B cell (primary cell): ENCODE measurements around the gene STAC3. TPM values are rescaled to one million over a fixed set of nuclear protein-coding genes. Genes with fewer than 3 reads are reported as not detected.
A peak's percentile ranks its signal among the peaks of the same experiment; 100 is the strongest.

ENCODE experiments used
- ATAC-seq: fragments of 200-7000 bp; cut with Tn5 transposase; one replicate; pipeline ENCODE4 v1.10.0; 2021; ENCODE audit warnings: low read depth, mild to moderate bottlenecking, moderate number of reproducible peaks, moderate library complexity
- CTCF ChIA-PET: fragments of 350-600 bp; sonication (Branson Sonifier 250); formaldehyde crosslinking; loops from one replicate; lab custom pipeline; 2021; ENCODE audit warnings: antibody characterized with exemption, inconsistent platforms; lab: Charles Lee
- POLR2A ChIA-PET: fragments of 350-600 bp; sonication (Branson Sonifier 250); formaldehyde crosslinking; loops from one replicate; lab custom pipeline; 2021; ENCODE audit warnings: antibody characterized with exemption; lab: Charles Lee
- DNase-seq: peaks from one replicate; pipeline ENCODE4 v3.0.0; 2013
- H2AFZ ChIP-seq: 2 replicates; pipeline ENCODE4 v1.6.1; 2012; ENCODE audit warnings: mild to moderate bottlenecking, low read depth, low read length; ENCODE audit not compliant: insufficient read depth, poor library complexity, severe bottlenecking
- H3K27ac ChIP-seq, 2 donors: 1 replicate in 1 of 2; 2 replicates in 1 of 2; pipeline ENCODE4 v1.5.1; 2012 to 2013; ENCODE audit warnings: low read length in 2 of 2, mild to moderate bottlenecking in 2 of 2, moderate library complexity in 1 of 2
- H3K27me3 ChIP-seq, 4 experiments: fragments of 200-600 bp in 1 of 4; sonication (generic) in 1 of 4; replicated peaks in 1 of 4; 1 replicate in 2 of 4; 2 replicates in 2 of 4; pipeline versions ENCODE4 v1.6.1 to v1.7.0; 2013 to 2016; ENCODE audit warnings: low read length in 3 of 4, mild to moderate bottlenecking in 2 of 4, mixed read lengths in 1 of 4, moderate library complexity in 1 of 4; ENCODE audit not compliant: insufficient read depth in 4 of 4, control insufficient read depth in 3 of 4; ENCODE audit errors: control extremely low read depth in 1 of 4
- H3K36me3 ChIP-seq, 2 experiments: replicated peaks in 1 of 2; 1 replicate in 1 of 2; 2 replicates in 1 of 2; pipeline versions ENCODE4 v1.6.1 to v1.7.1; 2013; ENCODE audit warnings: low read length in 1 of 2; ENCODE audit not compliant: insufficient read depth in 2 of 2, control insufficient read depth in 1 of 2; ENCODE audit errors: control extremely low read depth in 1 of 2, extremely low read depth in 1 of 2
- H3K4me1 ChIP-seq, 2 donors: fragments of 200-600 bp in 1 of 2; sonication (generic) in 1 of 2; 1 replicate in 1 of 2; 2 replicates in 1 of 2; pipeline versions ENCODE4 v1.5.1 to v1.6.1; 2013 to 2017; ENCODE audit warnings: low read length in 2 of 2; ENCODE audit not compliant: control insufficient read depth in 2 of 2, insufficient read depth in 2 of 2
- H3K4me2 ChIP-seq: replicated peaks from 2 replicates; pipeline ENCODE3; 2012; ENCODE audit warnings: mild to moderate bottlenecking, low read depth, low read length; ENCODE audit not compliant: poor library complexity, severe bottlenecking
- H3K4me3 ChIP-seq, 5 experiments: fragments of 200-600 bp in 1 of 5; sonication (generic) in 1 of 5; 1 replicate in 3 of 5; 2 replicates in 2 of 5; pipeline versions ENCODE4 v1.5.1 to v1.7.0; 2011 to 2016; ENCODE audit warnings: low read length in 4 of 5, mild to moderate bottlenecking in 4 of 5, low read depth in 2 of 5, control low read depth in 1 of 5, moderate library complexity in 1 of 5; ENCODE audit not compliant: insufficient read depth in 1 of 5; ENCODE audit errors: control extremely low read depth in 1 of 5, extremely low read depth in 1 of 5
- H3K79me2 ChIP-seq: fragments of 200-600 bp; sonication (generic); one replicate; pipeline ENCODE4 v1.6.0; 2016; ENCODE audit warnings: low read length; ENCODE audit not compliant: control insufficient read depth, insufficient read depth
- H3K9ac ChIP-seq: fragments of 200-600 bp; sonication (generic); 2 replicates; pipeline ENCODE4 v1.6.1; 2017; ENCODE audit warnings: mild to moderate bottlenecking, low read length, moderate library complexity
- H3K9me3 ChIP-seq, 3 donors: one replicate each; pipeline versions ENCODE4 v1.6.1 to v1.7.1; 2013; ENCODE audit warnings: low read length in 2 of 3; ENCODE audit not compliant: control insufficient read depth in 2 of 3, insufficient read depth in 1 of 3; ENCODE audit errors: control extremely low read depth in 1 of 3
- H4K20me1 ChIP-seq: 2 replicates; pipeline ENCODE4 v1.6.0; 2012; ENCODE audit warnings: mild to moderate bottlenecking, low read length; ENCODE audit not compliant: insufficient read depth, control insufficient read depth, poor library complexity, severe bottlenecking
- H3K27ac Mint-ChIP-seq: one replicate; pipeline ENCODE4 v1.8.0; 2021; ENCODE audit warnings: mixed read lengths
- H3K27me3 Mint-ChIP-seq: one replicate; pipeline ENCODE4 v1.8.0; 2021; ENCODE audit warnings: mixed read lengths
- H3K4me1 Mint-ChIP-seq: one replicate; pipeline ENCODE4 v1.8.0; 2021; ENCODE audit warnings: mixed read lengths
- H3K4me3 Mint-ChIP-seq: one replicate; pipeline ENCODE4 v1.8.0; 2021; ENCODE audit warnings: mixed read lengths
- H3K9me3 Mint-ChIP-seq: one replicate; pipeline ENCODE4 v1.8.0; 2022; ENCODE audit warnings: mixed read lengths; ENCODE audit not compliant: insufficient read depth
- CTCF ChIP-seq: fragments of 200-600 bp; IDR thresholded peaks from one replicate; pipeline ENCODE4 v1.8.0; 2022; ENCODE audit warnings: antibody characterized with exemption, mild to moderate bottlenecking
- EZH2 ChIP-seq: IDR thresholded peaks from 2 replicates; pipeline ENCODE4 v1.6.1; 2012; ENCODE audit warnings: borderline replicate concordance, low read depth, mild to moderate bottlenecking, moderate library complexity, low read length; ENCODE audit not compliant: insufficient read depth, poor library complexity, severe bottlenecking
- WGBS: methylation state at CpG from one replicate; pipeline ENCODE4 v1.1.5; 2013; ENCODE audit warnings: missing lambda C conversion rate; ENCODE audit not compliant: insufficient coverage; 5-methylcytosine and 5-hydroxymethylcytosine counted together
- intact Hi-C: fragments of 100-400 bp; cut with micrococcal nuclease; formaldehyde crosslinking; loops from one replicate; pipeline ENCODE4 v1.10.0; 2022
- polyA plus RNA-seq: library from polyadenylated mRNA; depleted of rRNA; stranded (reverse); fragments of >200 nt; gene quantifications from 2 replicates; pipeline ENCODE4 v1.2.3, GENCODE V29; 2012
- total RNA-seq, 2 donors: library from RNA; stranded (reverse); fragments of 120-200 nt in 1 of 2; gene quantifications; 1 replicate in 1 of 2; 2 replicates in 1 of 2; pipeline versions ENCODE4 v1.2.3 to v1.2.4, GENCODE V29; 2013 to 2022

Gene STAC3
- total and polyA plus RNA-seq, 2 donors (not counting 1 experiment from before 2014, with no cell fraction given) = 4.5 to 6.2 TPM

- Histone ChIP-seq H3K27me3 (peaks cover 0 to 33% (median 13%) of the 10 kb centered on the region in 4 experiments), H3K9me3 (peaks cover 0 to 19% (median 0%) of the 10 kb centered on the region in 3 donors), H2AFZ (peak overlapping the region; percentile 64), H3K27ac (peak overlapping the region; percentile 20 to 80), H3K79me2 (peaks cover 36% of the 10 kb centered on the region), H4K20me1 (peaks cover 15% of the 10 kb centered on the region), H3K4me3 (peak overlapping the region; percentile 73 to 94 (median 89)), H3K4me1 (peaks cover 63 to 78% of the 10 kb centered on the region in 2 donors), H3K36me3 (peaks cover 0 to 34% of the 10 kb centered on the region in 2 experiments), H3K4me2 (peak overlapping the region; percentile 86), H3K9ac (peak overlapping the region; percentile 82)
- 0% methylated on average over 3 of the region's 9 CpGs for WGBS
- DNase-seq (no peak), ATAC-seq (no peak)
- peak overlapping the region; percentile 97 for H3K27ac Mint-ChIP-seq
- H3K4me1 Mint-ChIP-seq = peaks cover 80% of the 10 kb centered on the region
- no peaks in the 10 kb centered on the region for H3K9me3 Mint-ChIP-seq
- CTCF ChIA-PET = interaction anchor here (0.6 to 31.1 kb wide), 6 partner anchors 10 to 850 kb away, joined by 3 to 838 read pairs (median 6); partner anchors contain the start of genes NXPH4 and OS9
- intact Hi-C loops = loop anchor here (1.0 to 5.0 kb wide), 3 partner anchors 10 to 152 kb away; partner anchors contain the start of genes NEMP1 and NXPH4
- peak overlapping the region; percentile 99 for H3K4me3 Mint-ChIP-seq
- TF ChIP-seq EZH2 (no peak), CTCF (no peak)
- H3K27me3 Mint-ChIP-seq = peaks cover 10% of the 10 kb centered on the region
- POLR2A ChIA-PET = interaction anchor here (0.9 to 5.2 kb wide), 5 partner anchors 10 to 105 kb away, joined by 3 to 28 read pairs (median 8); partner anchors contain the start of gene NXPH4
Measured at GRCh38 chr12:57229046-57229633, 21.8 kb downstream of the STAC3 start.
